Testis (tissue), 3 donors: ENCODE results near the gene GAS2L2. TPM values are rescaled to one million over a fixed set of nuclear protein-coding genes. Genes with fewer than 3 reads are reported as not detected.

ENCODE experiments used
- DNase-seq: peaks from one replicate; pipeline ENCODE4 v3.0.0-alpha.2; 2019
- H3K27ac ChIP-seq, 2 donors: fragments of 200-600 bp; sonication (generic); one replicate each; pipeline ENCODE4 v1.5.1; 2019
- H3K27me3 ChIP-seq: fragments of 200-600 bp; sonication (generic); one replicate; pipeline ENCODE4 v1.5.1; 2019
- H3K36me3 ChIP-seq: fragments of 200-600 bp; sonication (generic); one replicate; pipeline ENCODE4 v1.5.1; 2017; ENCODE audit warnings: low read depth; ENCODE audit errors: missing control alignments
- H3K4me1 ChIP-seq: fragments of 200-600 bp; sonication (generic); one replicate; pipeline ENCODE4 v1.5.1; 2019
- H3K4me3 ChIP-seq, 2 donors: fragments of 200-600 bp; sonication (generic); one replicate each; pipeline ENCODE4 v1.5.1; 2017 to 2019
- H3K9me3 ChIP-seq: fragments of 200-600 bp; sonication (generic); one replicate; pipeline ENCODE4 v1.5.1; 2017
- CTCF ChIP-seq, 3 experiments: fragments of 450-650 bp in 2 of 3; fragments of 200-600 bp in 1 of 3; sonication (generic) in 1 of 3; IDR thresholded peaks; one replicate each; pipeline ENCODE4 v1.5.1; 2016 to 2019; ENCODE audit warnings: antibody characterized with exemption in 3 of 3, mild to moderate bottlenecking in 2 of 3, moderate library complexity in 1 of 3
- POLR2A ChIP-seq: fragments of 450-650 bp; IDR thresholded peaks from one replicate; pipeline ENCODE4 v1.6.1; 2017; ENCODE audit warnings: antibody characterized with exemption, mild to moderate bottlenecking, moderate library complexity
- WGBS, 2 donors: methylation state at CpG; one replicate each; pipeline ENCODE4 v1.1.5; 2018; 5-methylcytosine and 5-hydroxymethylcytosine counted together
- intact Hi-C: fragments of 100-400 bp; cut with DNase I; formaldehyde crosslinking; loops from one replicate; pipeline ENCODE4 v1.15.1; 2023; ENCODE audit warnings: low total_unique reads
- polyA plus RNA-seq: library from polyadenylated mRNA; stranded (reverse); fragments of 350-450 nt; fragmentation: Illumina TruSeq; extraction: RNeasy Lipid Tissue Mini Kit (QIAGEN cat#74804); gene quantifications from one replicate; pipeline ENCODE4 v1.2.3, GENCODE V29; 2014; ENCODE audit warnings: low read depth, low replicate concordance; ENCODE audit not compliant: insufficient read depth
- total RNA-seq, 2 donors: library from RNA; depleted of rRNA; stranded (reverse); fragments of >200 nt; gene quantifications; one replicate each; pipeline ENCODE4 v1.2.3, GENCODE V29; 2016

GAS2L2 gene
- total and polyA plus RNA-seq, 3 donors from 2014 or later, result 0.31 to 0.71 (median 0.62) TPM

- Histone ChIP-seq H3K36me3 (no peaks in the 10 kb centered on the region), H3K4me1 (peaks cover 51% of the 10 kb centered on the region), H3K9me3 (no peaks in the 10 kb centered on the region), H3K4me3 (no peak overlapping the region), H3K27ac (peak overlapping the region; percentile 73 to 81), H3K27me3 (no peaks in the 10 kb centered on the region)
- no peak for TF ChIP-seq CTCF (IDR thresholded peaks at IDR 0.05)
- no peak for TF ChIP-seq POLR2A
- intact Hi-C loops, result no loop called here
- WGBS, 2 donors, result 36 to 37% methylated on average over 3 of the region's 3 CpGs
- no peak for DNase-seq
These were observed 33.9 kb upstream of the GAS2L2 start for GRCh38 chr17:35786941-35787432.

- no peaks in the 10 kb centered on the region for H3K27me3 ChIP-seq
- H3K27ac ChIP-seq, result peak overlapping the region; percentile 33 to 53
- TF ChIP-seq CTCF (IDR thresholded peaks at IDR 0.05), result no peak
- TF ChIP-seq POLR2A, result no peak
- H3K9me3 ChIP-seq, result no peaks in the 10 kb centered on the region
- H3K4me1 ChIP-seq, result peaks cover 51% of the 10 kb centered on the region
- H3K36me3 ChIP-seq, result no peaks in the 10 kb centered on the region
- DNase-seq, result no peak
- intact Hi-C loops, result no loop called here
- H3K4me3 ChIP-seq, result no peak overlapping the region
- WGBS, 2 donors, result 65 to 75% methylated on average over 2 of the region's 2 CpGs
These were observed 31.9 kb upstream of the GAS2L2 start for GRCh38 chr17:35784895-35785294.

GRCh38 chr17:35780950-35781349 lies 27.9 kb upstream of the GAS2L2 start:
- TF ChIP-seq CTCF (IDR thresholded peaks at IDR 0.05), result no peak
- no peak for TF ChIP-seq POLR2A
- no peak overlapping the region for H3K27ac ChIP-seq
- H3K36me3 ChIP-seq, result no peaks in the 10 kb centered on the region
- no peak for DNase-seq
- intact Hi-C loops, result no loop called here
- peaks cover 24% of the 10 kb centered on the region for H3K4me1 ChIP-seq
- no peak overlapping the region for H3K4me3 ChIP-seq
- H3K9me3 ChIP-seq, result no peaks in the 10 kb centered on the region
- no peaks in the 10 kb centered on the region for H3K27me3 ChIP-seq
- WGBS, 2 donors, result 73 to 77% methylated on average over 3 of the region's 3 CpGs

GRCh38 chr17:35778641-35779196 lies 25.7 kb upstream of the GAS2L2 start:
- DNase-seq, result no peak

More at GRCh38 chr17:35778641-35779196, 25.7 kb upstream of the GAS2L2 start:
- Histone ChIP-seq H3K27ac (no peak overlapping the region), H3K36me3 (no peaks in the 10 kb centered on the region), H3K9me3 (no peaks in the 10 kb centered on the region), H3K4me1 (peaks cover 28% of the 10 kb centered on the region), H3K27me3 (no peaks in the 10 kb centered on the region), H3K4me3 (no peak overlapping the region)
- 91 to 96% methylated on average over 16 of the region's 16 CpGs for WGBS, 2 donors
- TF ChIP-seq CTCF (IDR thresholded peaks at IDR 0.05), result no peak
- no peak for TF ChIP-seq POLR2A
- intact Hi-C loops, result no loop called here
